Lung (tissue), 12 donors: ENCODE measurements around the gene EEF1A2. TPM values are rescaled to one million over a fixed set of nuclear protein-coding genes. Genes with fewer than 3 reads are reported as not detected.

Experiments
- ATAC-seq: fragments of 200-7000 bp; cut with Tn5 transposase; one replicate; pipeline ENCODE4 v1.9.1; 2020; ENCODE audit warnings: moderate number of reproducible peaks; ENCODE audit not compliant: insufficient read depth, low FRiP score
- DNase-seq, 3 donors: peaks; one replicate each; pipeline ENCODE4 v3.0.0-alpha.2; 2013 to 2017
- H3K27ac ChIP-seq, 2 donors: one replicate each; pipeline ENCODE4 v1.5.1; 2013; ENCODE audit warnings: mild to moderate bottlenecking in 2 of 2, moderate library complexity in 2 of 2, control low read depth in 1 of 2, inconsistent platforms in 1 of 2, low read depth in 1 of 2, low read length in 1 of 2
- H3K27me3 ChIP-seq, 3 donors: one replicate each; pipeline ENCODE4 v1.5.1; 2013; ENCODE audit warnings: low read length in 2 of 3; ENCODE audit not compliant: control insufficient read depth in 3 of 3, insufficient read depth in 3 of 3
- H3K36me3 ChIP-seq, 4 donors: one replicate each; pipeline ENCODE4 v1.5.1; 2013; ENCODE audit warnings: low read length in 4 of 4, mild to moderate bottlenecking in 1 of 4, moderate library complexity in 1 of 4; ENCODE audit not compliant: control insufficient read depth in 4 of 4, insufficient read depth in 4 of 4
- H3K4me1 ChIP-seq, 5 donors: one replicate each; pipeline ENCODE4 v1.5.1; 2013; ENCODE audit warnings: low read length in 5 of 5, mild to moderate bottlenecking in 2 of 5, moderate library complexity in 1 of 5; ENCODE audit not compliant: control insufficient read depth in 5 of 5, insufficient read depth in 5 of 5
- H3K4me3 ChIP-seq: one replicate; pipeline ENCODE4 v1.5.1; 2013; ENCODE audit warnings: mild to moderate bottlenecking, control low read depth, moderate library complexity
- H3K9ac ChIP-seq, 2 donors: one replicate each; pipeline ENCODE4 v1.5.1; 2013; ENCODE audit warnings: low read length in 2 of 2, control low read depth in 1 of 2; ENCODE audit not compliant: insufficient read depth in 1 of 2
- H3K9me3 ChIP-seq, 4 donors: one replicate each; pipeline ENCODE4 v1.5.1; 2013; ENCODE audit warnings: low read length in 3 of 4, mild to moderate bottlenecking in 1 of 4, moderate library complexity in 1 of 4; ENCODE audit not compliant: control insufficient read depth in 4 of 4, insufficient read depth in 3 of 4
- CTCF ChIP-seq: IDR thresholded peaks from 2 replicates; pipeline ENCODE4 v1.5.1; 2012; ENCODE audit warnings: mild to moderate bottlenecking; ENCODE audit errors: control extremely low read depth, extremely low read depth
- WGBS, 2 donors: extraction: QIAGEN DNeasy Blood & Tissue Kit; methylation state at CpG; one replicate each; pipeline ENCODE4 v1.1.7; 2013; 5-methylcytosine and 5-hydroxymethylcytosine counted together
- polyA plus RNA-seq, 2 donors: library from polyadenylated mRNA; stranded (reverse); fragments of 200-250 nt; gene quantifications; one replicate each; pipeline ENCODE4 v1.2.1, GENCODE V29; 2013
- total RNA-seq, 2 donors: library from RNA; depleted of rRNA in 1 of 2; stranded (reverse); fragments of >200 nt in 1 of 2; gene quantifications; one replicate each; pipeline ENCODE4 v1.2.1, GENCODE V29; 2014 to 2021
- donor health status: control.
- donor health status: control.
- donor health status: Bipolar disorder and iron deficiency.
- donor health status: healthy.
- donor health status: DM: yes; HTN: yes; CAD: no.

EEF1A2 gene
- total and polyA plus RNA-seq, 4 donors: 0.47 to 1.9 (median 1.0) TPM

DNA sequence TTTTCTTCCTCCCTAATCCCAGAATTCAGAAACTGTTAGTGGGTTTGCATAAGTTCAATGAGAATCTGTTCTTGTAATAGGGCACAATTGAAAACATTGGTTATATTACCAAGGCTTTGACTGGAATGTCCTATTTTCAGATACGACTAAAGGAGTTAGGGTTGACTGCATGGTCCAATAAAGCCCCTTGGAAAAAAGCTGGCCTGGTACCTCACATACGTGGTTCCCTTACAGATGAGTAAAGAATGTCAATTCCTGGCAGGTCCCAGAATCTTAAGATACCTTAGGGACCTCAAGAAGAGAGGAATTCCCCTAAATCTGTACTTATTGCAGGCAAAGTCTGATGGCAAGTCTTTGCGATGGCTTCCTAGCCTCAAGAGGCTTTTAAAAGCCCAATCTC is 26.3 kb upstream of the EEF1A2 start:
- no peak overlapping the region for H3K4me3 ChIP-seq
- peaks cover 0 to 21% (median 7%) of the 10 kb centered on the region in 5 donors for H3K4me1 ChIP-seq
- H3K27ac ChIP-seq: no peak overlapping the region
- WGBS, 2 donors: 73 to 75% methylated on average over 3 of the region's 3 CpGs
- H3K9ac ChIP-seq: no peak overlapping the region
- H3K9me3 ChIP-seq: peaks cover 0 to 5% (median 0%) of the 10 kb centered on the region in 4 donors
- no peaks in the 10 kb centered on the region for H3K27me3 ChIP-seq
- peaks cover 0 to 22% (median 14%) of the 10 kb centered on the region in 4 donors for H3K36me3 ChIP-seq
- no peak for ATAC-seq
- no peak for TF ChIP-seq CTCF
- no peak for DNase-seq

GRCh38 chr20:63522981-63523611 is 24.2 kb upstream of the EEF1A2 start:
- no peak for TF ChIP-seq CTCF
- H3K27me3 ChIP-seq: no peaks in the 10 kb centered on the region
- H3K36me3 ChIP-seq: peaks cover 0 to 22% (median 14%) of the 10 kb centered on the region in 4 donors
- no peak overlapping the region for H3K9ac ChIP-seq
- DNase-seq: peak in 1 of 3 donors; percentile 7
- H3K9me3 ChIP-seq: peaks cover 0 to 5% (median 0%) of the 10 kb centered on the region in 4 donors
- H3K4me3 ChIP-seq: no peak overlapping the region
- 94 to 98% methylated on average over 11 of the region's 11 CpGs for WGBS, 2 donors
- no peak overlapping the region for H3K27ac ChIP-seq
- H3K4me1 ChIP-seq: peaks cover 0 to 24% (median 7%) of the 10 kb centered on the region in 5 donors
- no peak for ATAC-seq

DNA sequence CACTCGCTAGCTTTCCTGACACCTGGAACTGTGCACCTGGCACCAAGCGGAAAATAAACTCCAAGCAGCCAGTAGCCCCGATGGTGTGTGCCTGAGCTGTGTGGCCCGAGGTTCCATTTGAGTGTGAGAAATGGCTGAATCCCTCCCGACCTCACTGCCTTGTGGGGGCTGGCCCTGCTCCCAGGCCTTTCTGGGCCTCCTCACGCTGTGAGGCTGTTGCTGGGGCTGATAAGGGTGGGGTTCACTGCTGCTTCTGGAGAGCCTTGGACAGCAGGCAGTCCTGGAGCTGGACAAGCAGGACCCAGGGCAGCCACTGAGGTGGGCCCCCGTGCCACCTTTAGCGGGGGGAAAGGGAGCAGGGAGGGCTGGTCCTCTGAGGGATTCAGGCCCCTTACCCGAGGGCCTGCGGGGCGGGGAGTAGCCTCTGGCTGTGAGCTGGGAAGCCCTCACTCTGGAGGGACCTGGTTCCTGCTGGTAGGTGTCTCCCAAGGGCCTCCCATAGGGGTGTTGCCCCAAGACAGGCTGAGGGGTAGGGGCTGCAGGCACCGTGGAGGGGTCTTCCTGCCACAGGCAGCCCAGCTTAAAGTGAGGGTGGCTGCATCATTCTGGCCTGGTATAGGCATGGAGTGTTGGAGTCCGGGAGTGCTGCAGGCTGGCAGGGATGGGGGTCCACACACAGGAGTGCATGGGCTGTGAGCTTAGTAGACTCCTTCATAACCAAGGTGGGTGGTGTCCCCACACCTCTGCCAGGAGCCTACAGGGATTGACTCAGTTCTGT is 23.4 kb upstream of the EEF1A2 start:
- no peaks in the 10 kb centered on the region for H3K27me3 ChIP-seq
- H3K27ac ChIP-seq: no peak overlapping the region
- H3K9me3 ChIP-seq: peaks cover 0 to 5% (median 0%) of the 10 kb centered on the region in 4 donors
- no peak overlapping the region for H3K9ac ChIP-seq
- H3K36me3 ChIP-seq: peaks cover 0 to 22% (median 14%) of the 10 kb centered on the region in 4 donors
- 77 to 87% methylated on average over 13 of the region's 13 CpGs for WGBS, 2 donors
- DNase-seq (peak in 1 of 3 donors; percentile 10), ATAC-seq (no peak)
- H3K4me3 ChIP-seq: no peak overlapping the region
- H3K4me1 ChIP-seq: peaks cover 0 to 24% (median 7%) of the 10 kb centered on the region in 5 donors
- TF ChIP-seq CTCF: no peak
